Activated T-helper 17 cell treated with anti-CD3 and anti-CD28 coated beads, Interleukin-2, amount 50 U/mL, for 72 hours (primary cell): Measurements from ENCODE around the gene MFSD6. TPM values are rescaled to one million over a fixed set of nuclear protein-coding genes. Genes with fewer than 3 reads are reported as not detected.

Source experiments
- ATAC-seq: fragments of 150-1000 bp; cut with Tn5 transposase; replicated peaks from 2 replicates; pipeline ENCODE4 v1.10.0; 2021; ENCODE audit warnings: mild to moderate bottlenecking, moderate library complexity
- H3K27ac Mint-ChIP-seq: one replicate; pipeline ENCODE4 v1.8.0; 2022; ENCODE audit warnings: mixed read lengths
- H3K27me3 Mint-ChIP-seq: one replicate; pipeline ENCODE4 v1.8.0; 2022; ENCODE audit warnings: mixed read lengths
- H3K36me3 Mint-ChIP-seq: one replicate; pipeline ENCODE4 v1.8.0; 2022; ENCODE audit warnings: low read depth, mild to moderate bottlenecking, mixed read lengths
- H3K4me1 Mint-ChIP-seq: one replicate; pipeline ENCODE4 v1.8.0; 2022; ENCODE audit warnings: mixed read lengths
- H3K4me3 Mint-ChIP-seq: one replicate; pipeline ENCODE4 v1.8.0; 2022; ENCODE audit warnings: mild to moderate bottlenecking, mixed read lengths
- H3K9me3 Mint-ChIP-seq: one replicate; pipeline ENCODE4 v1.8.0; 2022; ENCODE audit warnings: mixed read lengths
- total RNA-seq, 2 donors: library from RNA; stranded (reverse); gene quantifications; one replicate each; pipeline ENCODE4 v1.2.3, GENCODE V29; 2022

The MFSD6 gene
- total RNA-seq, 2 donors from 2014 or later, result 33.5 to 41.5 TPM

GRCh38 chr2:190440113-190440512, 32.0 kb downstream of the MFSD6 start:
- H3K9me3 Mint-ChIP-seq, result no peaks in the 10 kb centered on the region
- H3K36me3 Mint-ChIP-seq, result peaks cover 49% of the 10 kb centered on the region
- no peak overlapping the region for H3K4me3 Mint-ChIP-seq
- no peak overlapping the region for H3K27ac Mint-ChIP-seq
- no peaks in the 10 kb centered on the region for H3K27me3 Mint-ChIP-seq
- peaks cover 46% of the 10 kb centered on the region for H3K4me1 Mint-ChIP-seq
- no peak for ATAC-seq

- peaks cover 40% of the 10 kb centered on the region for H3K4me1 Mint-ChIP-seq
- no peaks in the 10 kb centered on the region for H3K27me3 Mint-ChIP-seq
- ATAC-seq, result no peak
- no peaks in the 10 kb centered on the region for H3K9me3 Mint-ChIP-seq
- peak overlapping the region; percentile 21 for H3K27ac Mint-ChIP-seq
- peaks cover 34% of the 10 kb centered on the region for H3K36me3 Mint-ChIP-seq
- H3K4me3 Mint-ChIP-seq, result no peak overlapping the region
Measured at GRCh38 chr2:190441564-190441963, 33.4 kb downstream of the MFSD6 start.

GRCh38 chr2:190443055-190443454, 34.9 kb downstream of the MFSD6 start:
- Mint-ChIP-seq H3K4me1 (peaks cover 43% of the 10 kb centered on the region), H3K27ac (no peak overlapping the region), H3K27me3 (no peaks in the 10 kb centered on the region), H3K9me3 (no peaks in the 10 kb centered on the region), H3K36me3 (peaks cover 21% of the 10 kb centered on the region), H3K4me3 (no peak overlapping the region)
- ATAC-seq, result no peak

GRCh38 chr2:190443778-190444481, 35.8 kb downstream of the MFSD6 start:
- ATAC-seq, result no peak
- peaks cover 40% of the 10 kb centered on the region for H3K4me1 Mint-ChIP-seq
- H3K4me3 Mint-ChIP-seq, result no peak overlapping the region
- no peaks in the 10 kb centered on the region for H3K27me3 Mint-ChIP-seq
- peaks cover 12% of the 10 kb centered on the region for H3K36me3 Mint-ChIP-seq
- peak overlapping the region; percentile 52 for H3K27ac Mint-ChIP-seq
- H3K9me3 Mint-ChIP-seq, result no peaks in the 10 kb centered on the region

- no peak for ATAC-seq
- Mint-ChIP-seq H3K4me1 (peaks cover 32% of the 10 kb centered on the region), H3K27ac (no peak overlapping the region)
Measured at GRCh38 chr2:190444976-190445375, 36.8 kb downstream of the MFSD6 start.

GRCh38 chr2:190446193-190446592, 38.0 kb downstream of the MFSD6 start:
- no peaks in the 10 kb centered on the region for H3K9me3 Mint-ChIP-seq
- no peak overlapping the region for H3K27ac Mint-ChIP-seq
- H3K4me1 Mint-ChIP-seq, result peaks cover 25% of the 10 kb centered on the region
- no peak overlapping the region for H3K4me3 Mint-ChIP-seq
- H3K36me3 Mint-ChIP-seq, result no peaks in the 10 kb centered on the region
- no peaks in the 10 kb centered on the region for H3K27me3 Mint-ChIP-seq
- no peak for ATAC-seq

More at GRCh38 chr2:190444976-190445375, 36.8 kb downstream of the MFSD6 start:
- Mint-ChIP-seq H3K4me3 (no peak overlapping the region), H3K9me3 (no peaks in the 10 kb centered on the region), H3K36me3 (peaks cover 1% of the 10 kb centered on the region), H3K27me3 (no peaks in the 10 kb centered on the region)

- H3K27ac Mint-ChIP-seq, result no peak overlapping the region
- H3K4me3 Mint-ChIP-seq, result no peak overlapping the region
- no peak for ATAC-seq
- no peaks in the 10 kb centered on the region for H3K36me3 Mint-ChIP-seq
- peaks cover 24% of the 10 kb centered on the region for H3K4me1 Mint-ChIP-seq
- H3K27me3 Mint-ChIP-seq, result no peaks in the 10 kb centered on the region
- H3K9me3 Mint-ChIP-seq, result no peaks in the 10 kb centered on the region
Measured at GRCh38 chr2:190446750-190447516, 38.8 kb downstream of the MFSD6 start.

GRCh38 chr2:190447766-190448165, 39.6 kb downstream of the MFSD6 start:
- Mint-ChIP-seq H3K27ac (no peak overlapping the region), H3K36me3 (peaks cover 2% of the 10 kb centered on the region), H3K4me1 (peaks cover 23% of the 10 kb centered on the region)

GRCh38 chr2:190449925-190450324, 41.8 kb downstream of the MFSD6 start:
- Mint-ChIP-seq H3K4me3 (no peak overlapping the region), H3K4me1 (peaks cover 22% of the 10 kb centered on the region), H3K27ac (no peak overlapping the region), H3K36me3 (peaks cover 11% of the 10 kb centered on the region), H3K9me3 (peaks cover 3% of the 10 kb centered on the region), H3K27me3 (no peaks in the 10 kb centered on the region)
- ATAC-seq, result no peak

More at GRCh38 chr2:190447766-190448165, 39.6 kb downstream of the MFSD6 start:
- no peaks in the 10 kb centered on the region for H3K27me3 Mint-ChIP-seq
- H3K4me3 Mint-ChIP-seq, result no peak overlapping the region
- no peaks in the 10 kb centered on the region for H3K9me3 Mint-ChIP-seq
- no peak for ATAC-seq

GRCh38 chr2:190450363-190450762, 42.2 kb downstream of the MFSD6 start:
- H3K4me3 Mint-ChIP-seq, result no peak overlapping the region
- no peak for ATAC-seq
- peaks cover 3% of the 10 kb centered on the region for H3K9me3 Mint-ChIP-seq
- H3K36me3 Mint-ChIP-seq, result peaks cover 13% of the 10 kb centered on the region
- H3K27me3 Mint-ChIP-seq, result no peaks in the 10 kb centered on the region
- H3K4me1 Mint-ChIP-seq, result peaks cover 22% of the 10 kb centered on the region
- H3K27ac Mint-ChIP-seq, result no peak overlapping the region

GRCh38 chr2:190451561-190452176, 43.5 kb downstream of the MFSD6 start:
- peak overlapping the region; percentile 8 for H3K27ac Mint-ChIP-seq
- H3K4me3 Mint-ChIP-seq, result no peak overlapping the region
- peak; percentile 48 for ATAC-seq
- peaks cover 23% of the 10 kb centered on the region for H3K4me1 Mint-ChIP-seq
- peaks cover 23% of the 10 kb centered on the region for H3K36me3 Mint-ChIP-seq
- no peaks in the 10 kb centered on the region for H3K27me3 Mint-ChIP-seq
- peaks cover 3% of the 10 kb centered on the region for H3K9me3 Mint-ChIP-seq

GRCh38 chr2:190452433-190452832, 44.3 kb downstream of the MFSD6 start:
- Mint-ChIP-seq H3K4me3 (no peak overlapping the region), H3K27me3 (no peaks in the 10 kb centered on the region), H3K4me1 (peaks cover 27% of the 10 kb centered on the region), H3K36me3 (peaks cover 30% of the 10 kb centered on the region), H3K9me3 (peaks cover 3% of the 10 kb centered on the region), H3K27ac (peak overlapping the region; percentile 31)
- peak; percentile 94 for ATAC-seq

- Mint-ChIP-seq H3K27ac (no peak overlapping the region), H3K4me3 (no peak overlapping the region), H3K27me3 (no peaks in the 10 kb centered on the region), H3K9me3 (peaks cover 3% of the 10 kb centered on the region), H3K36me3 (peaks cover 37% of the 10 kb centered on the region), H3K4me1 (peaks cover 21% of the 10 kb centered on the region)
- no peak for ATAC-seq
Measured at GRCh38 chr2:190454795-190455194, 46.6 kb downstream of the MFSD6 start.

GRCh38 chr2:190455358-190456095, 47.4 kb downstream of the MFSD6 start:
- H3K27ac Mint-ChIP-seq, result no peak overlapping the region
- peaks cover 21% of the 10 kb centered on the region for H3K4me1 Mint-ChIP-seq
- H3K4me3 Mint-ChIP-seq, result no peak overlapping the region
- no peaks in the 10 kb centered on the region for H3K27me3 Mint-ChIP-seq
- H3K36me3 Mint-ChIP-seq, result peaks cover 37% of the 10 kb centered on the region
- H3K9me3 Mint-ChIP-seq, result peaks cover 3% of the 10 kb centered on the region
- ATAC-seq, result no peak
